ENCODE results near the gene ELOVL3. TPM values are rescaled to one million over a fixed set of nuclear protein-coding genes. Genes with fewer than 3 reads are reported as not detected.

ELOVL3 gene
- total RNA-seq, 1 donor from 2014 or later: 0.06 TPM

GRCh38 chr10:102264371-102264770 lies 38.3 kb downstream of the ELOVL3 start:
- H3K4me3 ChIP-seq (ENCODE audit: low read depth, low read length): no peak overlapping the region
- no peak for TF ChIP-seq CTCF (conservative IDR thresholded peaks at IDR 0.05; ENCODE audit: low read depth, low read length)
- no peak for DNase-seq (ENCODE audit: low read depth)

GRCh38 chr10:102266670-102267069 lies 40.6 kb downstream of the ELOVL3 start:
- H3K4me3 ChIP-seq (ENCODE audit: low read depth, low read length): no peak overlapping the region
- no peak for DNase-seq (ENCODE audit: low read depth)
- no peak for TF ChIP-seq CTCF (conservative IDR thresholded peaks at IDR 0.05; ENCODE audit: low read depth, low read length)

DNA sequence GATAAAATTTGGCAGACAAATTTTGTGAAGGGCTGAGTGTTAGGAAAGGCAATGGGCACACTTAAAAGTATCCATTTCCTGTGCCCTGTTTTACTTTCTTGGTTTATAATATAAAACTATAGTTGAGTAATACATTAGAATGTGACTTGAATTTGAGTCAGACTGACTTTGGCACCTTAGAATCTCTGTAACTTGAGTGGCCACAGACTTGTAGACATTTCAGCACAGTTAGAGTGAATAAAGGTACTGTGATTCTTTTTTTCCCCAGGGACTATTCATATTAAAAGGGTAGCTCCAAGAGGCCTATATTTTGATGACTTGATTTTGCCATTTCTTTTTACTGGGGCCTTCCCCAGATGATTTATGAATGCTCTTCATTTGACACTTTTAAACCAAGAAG lies 41.6 kb downstream of the ELOVL3 start:
- DNase-seq (ENCODE audit: low read depth): peak; percentile 47
- no peak overlapping the region for H3K4me3 ChIP-seq (ENCODE audit: low read depth, low read length)
- no peak for TF ChIP-seq CTCF (conservative IDR thresholded peaks at IDR 0.05; ENCODE audit: low read depth, low read length)

- H3K4me3 ChIP-seq (ENCODE audit: low read depth, low read length): no peak overlapping the region
- DNase-seq (ENCODE audit: low read depth): peak; percentile 43
- peak; percentile 26 for TF ChIP-seq CTCF (conservative IDR thresholded peaks at IDR 0.05; ENCODE audit: low read depth, low read length)
Observed at GRCh38 chr10:102268375-102268888, 42.3 kb downstream of the ELOVL3 start.

DNA sequence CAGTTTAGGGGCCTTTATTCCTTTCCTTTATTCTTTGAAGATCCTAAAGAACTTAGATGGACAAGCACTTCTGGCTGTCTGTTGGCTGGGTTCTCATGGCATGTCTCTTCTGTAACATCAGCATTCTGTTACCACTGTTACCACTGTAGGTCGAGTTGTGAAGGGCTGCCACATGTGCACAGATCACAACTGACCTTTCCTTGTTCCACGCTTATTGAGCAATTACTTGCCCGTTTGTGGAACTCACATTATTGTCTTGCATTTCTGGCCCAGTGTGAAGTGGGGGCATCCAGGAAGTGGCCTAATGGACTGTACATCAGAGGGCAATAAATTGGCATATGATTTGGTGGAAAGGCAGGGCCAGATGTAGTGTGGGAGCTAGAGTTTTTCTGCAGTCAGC lies 42.9 kb downstream of the ELOVL3 start:
- no peak overlapping the region for H3K4me3 ChIP-seq (ENCODE audit: low read depth, low read length)
- no peak for DNase-seq (ENCODE audit: low read depth)
- no peak for TF ChIP-seq CTCF (conservative IDR thresholded peaks at IDR 0.05; ENCODE audit: low read depth, low read length)

GRCh38 chr10:102274062-102274461 lies 48.0 kb downstream of the ELOVL3 start:
- DNase-seq (ENCODE audit: low read depth): peak; percentile 33
- H3K4me3 ChIP-seq (ENCODE audit: low read depth, low read length): no peak overlapping the region
- no peak for TF ChIP-seq CTCF (conservative IDR thresholded peaks at IDR 0.05; ENCODE audit: low read depth, low read length)

GRCh38 chr10:102275343-102275742 lies 49.2 kb downstream of the ELOVL3 start:
- TF ChIP-seq CTCF (conservative IDR thresholded peaks at IDR 0.05; ENCODE audit: low read depth, low read length): no peak
- DNase-seq (ENCODE audit: low read depth): no peak
- H3K4me3 ChIP-seq (ENCODE audit: low read depth, low read length): no peak overlapping the region
